ENCODE results near the gene XPNPEP3.

Gene XPNPEP3

GRCh38 chr22:40874016-40874415, 17.1 kb downstream of the XPNPEP3 start:
- no peak for TF ChIP-seq CTCF (IDR thresholded peaks at IDR 0.05; ENCODE audit: poor library complexity, severe bottlenecking)
- H3K36me3 ChIP-seq (ENCODE audit: low read depth), result peaks cover 44% of the 10 kb centered on the region
- no peaks in the 10 kb centered on the region for H3K4me1 ChIP-seq (ENCODE audit: insufficient read depth, poor library complexity, severe bottlenecking)
- H3K4me3 ChIP-seq (ENCODE audit: severe bottlenecking), result no peak overlapping the region
- no peaks in the 10 kb centered on the region for H3K9me3 ChIP-seq (ENCODE audit: severe bottlenecking)
- H3K27ac ChIP-seq (ENCODE audit: poor library complexity, severe bottlenecking), result no peak overlapping the region
- DNase-seq (ENCODE audit: low spot score) (no peak), ATAC-seq (ENCODE audit: low read depth) (no peak)
- H3K27me3 ChIP-seq (ENCODE audit: insufficient read depth, poor library complexity, severe bottlenecking), result no peaks in the 10 kb centered on the region

- H3K27ac ChIP-seq (ENCODE audit: poor library complexity, severe bottlenecking), result no peak overlapping the region
- H3K4me1 ChIP-seq (ENCODE audit: insufficient read depth, poor library complexity, severe bottlenecking), result no peaks in the 10 kb centered on the region
- H3K4me3 ChIP-seq (ENCODE audit: severe bottlenecking), result no peak overlapping the region
- H3K27me3 ChIP-seq (ENCODE audit: insufficient read depth, poor library complexity, severe bottlenecking), result no peaks in the 10 kb centered on the region
- TF ChIP-seq CTCF (IDR thresholded peaks at IDR 0.05; ENCODE audit: poor library complexity, severe bottlenecking), result no peak
- H3K9me3 ChIP-seq (ENCODE audit: severe bottlenecking), result no peaks in the 10 kb centered on the region
- peaks cover 35% of the 10 kb centered on the region for H3K36me3 ChIP-seq (ENCODE audit: low read depth)
- DNase-seq (ENCODE audit: low spot score) (no peak), ATAC-seq (ENCODE audit: low read depth) (no peak)
Observed at GRCh38 chr22:40875111-40875510, 18.2 kb downstream of the XPNPEP3 start.

GRCh38 chr22:40876907-40877306, 20.0 kb downstream of the XPNPEP3 start:
- Histone ChIP-seq H3K4me1 (ENCODE audit: insufficient read depth, poor library complexity, severe bottlenecking) (no peaks in the 10 kb centered on the region), H3K27ac (ENCODE audit: poor library complexity, severe bottlenecking) (no peak overlapping the region), H3K27me3 (ENCODE audit: insufficient read depth, poor library complexity, severe bottlenecking) (no peaks in the 10 kb centered on the region), H3K9me3 (ENCODE audit: severe bottlenecking) (no peaks in the 10 kb centered on the region), H3K4me3 (ENCODE audit: severe bottlenecking) (no peak overlapping the region), H3K36me3 (ENCODE audit: low read depth) (peaks cover 28% of the 10 kb centered on the region)
- ATAC-seq (ENCODE audit: low read depth) (no peak), DNase-seq (ENCODE audit: low spot score) (no peak)
- TF ChIP-seq CTCF (IDR thresholded peaks at IDR 0.05; ENCODE audit: poor library complexity, severe bottlenecking), result no peak

- TF ChIP-seq CTCF (IDR thresholded peaks at IDR 0.05; ENCODE audit: poor library complexity, severe bottlenecking), result no peak
- H3K27ac ChIP-seq (ENCODE audit: poor library complexity, severe bottlenecking), result no peak overlapping the region
- no peak for ATAC-seq (ENCODE audit: low read depth)
- H3K4me3 ChIP-seq (ENCODE audit: severe bottlenecking), result no peak overlapping the region
- no peaks in the 10 kb centered on the region for H3K4me1 ChIP-seq (ENCODE audit: insufficient read depth, poor library complexity, severe bottlenecking)
- no peaks in the 10 kb centered on the region for H3K27me3 ChIP-seq (ENCODE audit: insufficient read depth, poor library complexity, severe bottlenecking)
- no peak for DNase-seq (ENCODE audit: low spot score)
- H3K9me3 ChIP-seq (ENCODE audit: severe bottlenecking), result no peaks in the 10 kb centered on the region
- peaks cover 33% of the 10 kb centered on the region for H3K36me3 ChIP-seq (ENCODE audit: low read depth)
Observed at GRCh38 chr22:40877488-40877887, 20.5 kb downstream of the XPNPEP3 start.

GRCh38 chr22:40878922-40879321, 22.0 kb downstream of the XPNPEP3 start:
- no peak for TF ChIP-seq CTCF (IDR thresholded peaks at IDR 0.05; ENCODE audit: poor library complexity, severe bottlenecking)

More at GRCh38 chr22:40878922-40879321, 22.0 kb downstream of the XPNPEP3 start:
- H3K27ac ChIP-seq (ENCODE audit: poor library complexity, severe bottlenecking), result no peak overlapping the region
- H3K4me1 ChIP-seq (ENCODE audit: insufficient read depth, poor library complexity, severe bottlenecking), result no peaks in the 10 kb centered on the region
- ATAC-seq (ENCODE audit: low read depth) (no peak), DNase-seq (ENCODE audit: low spot score) (no peak)
- H3K9me3 ChIP-seq (ENCODE audit: severe bottlenecking), result no peaks in the 10 kb centered on the region
- H3K4me3 ChIP-seq (ENCODE audit: severe bottlenecking), result no peak overlapping the region
- H3K36me3 ChIP-seq (ENCODE audit: low read depth), result peaks cover 42% of the 10 kb centered on the region
- no peaks in the 10 kb centered on the region for H3K27me3 ChIP-seq (ENCODE audit: insufficient read depth, poor library complexity, severe bottlenecking)

All from RWPE2 (cell line).